ENCODE measurements around the gene ASB16.

ASB16 gene

GRCh38 chr17:44216694-44217093 lies 46.2 kb downstream of the ASB16 start:
- DNase-seq (ENCODE audit: extremely low read depth, low read depth), result no peak
- H3K4me3 ChIP-seq (replicated peaks; ENCODE audit: low read depth, low read length), result peak overlapping the region; percentile 79
- no peak for TF ChIP-seq CTCF (IDR thresholded peaks at IDR 0.05; ENCODE audit: low read depth, low read length, missing control alignments)

- TF ChIP-seq CTCF (IDR thresholded peaks at IDR 0.05; ENCODE audit: low read depth, low read length, missing control alignments), result no peak
- H3K4me3 ChIP-seq (replicated peaks; ENCODE audit: low read depth, low read length), result peak overlapping the region; percentile 79
- no peak for DNase-seq (ENCODE audit: extremely low read depth, low read depth)
Observed at GRCh38 chr17:44217738-44218343, 47.3 kb downstream of the ASB16 start.

GRCh38 chr17:44218344-44219107 lies 48.0 kb downstream of the ASB16 start:
- TF ChIP-seq CTCF (IDR thresholded peaks at IDR 0.05; ENCODE audit: low read depth, low read length, missing control alignments), result peak; percentile 52
- no peak for DNase-seq (ENCODE audit: extremely low read depth, low read depth)
- peak overlapping the region; percentile 79 for H3K4me3 ChIP-seq (replicated peaks; ENCODE audit: low read depth, low read length)

- H3K4me3 ChIP-seq (replicated peaks; ENCODE audit: low read depth, low read length), result peak overlapping the region; percentile 79
- no peak for DNase-seq (ENCODE audit: extremely low read depth, low read depth)
- no peak for TF ChIP-seq CTCF (IDR thresholded peaks at IDR 0.05; ENCODE audit: low read depth, low read length, missing control alignments)
Observed at GRCh38 chr17:44219108-44219615, 48.7 kb downstream of the ASB16 start.

- peak within 1 kb of the TSS; percentile 79 for H3K4me3 ChIP-seq (replicated peaks; ENCODE audit: low read depth, low read length)
- no peak for TF ChIP-seq CTCF (IDR thresholded peaks at IDR 0.05; ENCODE audit: low read depth, low read length, missing control alignments)
- DNase-seq (ENCODE audit: extremely low read depth, low read depth), result no peak
Observed at GRCh38 chr17:44219616-44220212, 49.2 kb downstream of the ASB16 start, which contains the start of gene UBTF. TSS of gene UBTF (minus strand) at chr17:44219675. CDS start at chr17:44218229, 1,446 bp downstream.

- no peak for DNase-seq (ENCODE audit: extremely low read depth, low read depth)
- peak overlapping the region; percentile 79 for H3K4me3 ChIP-seq (replicated peaks; ENCODE audit: low read depth, low read length)
- no peak for TF ChIP-seq CTCF (IDR thresholded peaks at IDR 0.05; ENCODE audit: low read depth, low read length, missing control alignments)
Observed at GRCh38 chr17:44220213-44221083, 49.9 kb downstream of the ASB16 start.

Measured in HFF-Myc (cell line).